Measurements from ENCODE around the gene INTS11. TPM values are rescaled to one million over a fixed set of nuclear protein-coding genes. Genes with fewer than 3 reads are reported as not detected.

The INTS11 gene
- total and polyA plus RNA-seq, 2 of the 13 experiments (the other 11 are each of a cell fraction or from before 2014, with no cell fraction given): 52.8 to 94.8 TPM

DNA sequence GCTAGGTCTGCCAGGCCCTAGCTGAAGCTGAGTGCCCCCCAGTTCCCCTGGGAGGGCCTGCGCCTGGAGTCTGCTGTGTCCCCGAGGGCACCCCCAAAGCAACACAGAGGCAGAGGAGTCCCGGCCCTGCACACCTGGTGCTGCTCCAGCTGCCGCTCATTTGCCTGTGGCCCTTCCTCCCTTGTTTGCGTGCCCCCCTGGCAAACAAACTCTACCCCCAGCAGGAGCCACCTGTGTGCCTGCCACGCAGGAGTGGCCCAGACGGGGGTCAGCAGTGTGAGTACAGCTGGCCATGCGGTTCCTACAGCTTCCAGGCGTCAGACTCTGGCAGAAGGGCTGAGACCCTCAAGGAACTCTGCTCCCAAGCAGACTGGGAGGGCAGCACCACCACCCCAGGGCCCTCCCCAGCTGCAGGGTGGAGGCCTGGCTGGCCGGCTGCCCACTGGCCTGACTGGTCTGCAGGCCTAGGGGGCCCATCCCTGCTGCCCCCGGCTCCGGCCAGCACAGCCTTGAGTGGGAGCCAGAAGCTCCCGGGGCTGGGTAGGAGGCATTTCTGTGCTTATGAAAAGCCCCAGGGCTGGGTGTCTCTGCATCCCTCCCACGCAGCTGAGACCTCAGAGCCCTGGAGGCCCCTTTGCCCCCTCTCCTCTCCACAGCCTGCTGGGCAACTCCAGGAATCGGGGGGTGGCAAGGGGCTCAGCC lies 6.1 kb upstream of the INTS11 start:
- POLR2A ChIA-PET: interaction anchor here (1.1 to 1.8 kb wide), 3 partner anchors 17 to 101 kb away, joined by 3 to 6 read pairs (median 5); no protein-coding TSS in a partner anchor
- Histone ChIP-seq H3K27me3 (ENCODE audit: control insufficient read depth in 1 of 2, insufficient read depth in 2 of 2, low read length in 2 of 2) (0 out of 5 replicates have a peak, but pooled peaks cover 0 to 4% of the 10 kb centered on the region in 2 experiments), H3K27ac (ENCODE audit: extremely low read length, insufficient read depth, low read length) (no peak overlapping the region), H4K20me1 (ENCODE audit: insufficient read depth, low read length) (peaks cover 7% of the 10 kb centered on the region; the same call in 1 of the 2 replicates), H2AFZ (ENCODE audit: low read length) (no peak overlapping the region), H3K4me3 (replicated peaks in 1 of 3; ENCODE audit: insufficient read depth in 1 of 3, low read depth in 2 of 3, low read length in 3 of 3) (peak overlapping the region; percentile 13 to 58 (median 47); a peak in 4 of 6 replicates), H3K9ac (ENCODE audit: insufficient read depth, low read depth, low read length) (peak overlapping the region; percentile 56), H3K79me2 (ENCODE audit: insufficient read depth, low read length) (peaks cover 9% of the 10 kb centered on the region), H3K9me3 (ENCODE audit: low read length) (no peaks in the 10 kb centered on the region), H3K4me2 (ENCODE audit: low read depth, low read length) (peak overlapping the region; percentile 87), H3K4me1 (ENCODE audit: insufficient read depth, low read length) (peaks cover 34% of the 10 kb centered on the region), H3K36me3 (replicated peaks in 1 of 2; ENCODE audit: control insufficient read depth in 1 of 2, insufficient read depth in 2 of 2, low read length in 2 of 2) (peaks cover 0 to 3% of the 10 kb centered on the region in 2 experiments; a peak in 1 of 5 replicates)
- DNase-seq (ENCODE audit: low spot score) (no peak), FAIRE-seq (no peak), ATAC-seq (peak; percentile 34)
- BruUV-seq (replicated peaks): no TSS peak
- intact Hi-C loops (cut with micrococcal nuclease; ENCODE audit: unreplicated experiment) (no loop called here), in situ Hi-C loops (cut with HindIII; ENCODE audit: extremely low pct_ligation_motif_present, low pct_unique_long_range_greater_than_20kb) (no loop called here)
- CTCF ChIA-PET (ENCODE audit: low intra/inter-chr PET ratio, low total read pairs): no interaction called here
- WGBS (ENCODE audit: low lambda C conversion rate): no CpG with 5 or more reads among the region's 15 CpGs
- TF ChIP-seq, protein P1, sequence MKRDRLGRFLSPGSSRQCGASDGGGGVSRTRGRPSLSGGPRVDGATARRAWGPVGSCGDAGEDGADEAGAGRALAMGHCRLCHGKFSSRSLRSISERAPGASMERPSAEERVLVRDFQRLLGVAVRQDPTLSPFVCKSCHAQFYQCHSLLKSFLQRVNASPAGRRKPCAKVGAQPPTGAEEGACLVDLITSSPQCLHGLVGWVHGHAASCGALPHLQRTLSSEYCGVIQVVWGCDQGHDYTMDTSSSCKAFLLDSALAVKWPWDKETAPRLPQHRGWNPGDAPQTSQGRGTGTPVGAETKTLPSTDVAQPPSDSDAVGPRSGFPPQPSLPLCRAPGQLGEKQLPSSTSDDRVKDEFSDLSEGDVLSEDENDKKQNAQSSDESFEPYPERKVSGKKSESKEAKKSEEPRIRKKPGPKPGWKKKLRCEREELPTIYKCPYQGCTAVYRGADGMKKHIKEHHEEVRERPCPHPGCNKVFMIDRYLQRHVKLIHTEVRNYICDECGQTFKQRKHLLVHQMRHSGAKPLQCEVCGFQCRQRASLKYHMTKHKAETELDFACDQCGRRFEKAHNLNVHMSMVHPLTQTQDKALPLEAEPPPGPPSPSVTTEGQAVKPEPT (CRISPR knock-in tag; IDR thresholded peaks at IDR 0.05; ENCODE audit: low read depth): 0 out of 2 replicates have a peak, but pooled peaks have one; percentile 15
- TF ChIP-seq, protein P2, sequence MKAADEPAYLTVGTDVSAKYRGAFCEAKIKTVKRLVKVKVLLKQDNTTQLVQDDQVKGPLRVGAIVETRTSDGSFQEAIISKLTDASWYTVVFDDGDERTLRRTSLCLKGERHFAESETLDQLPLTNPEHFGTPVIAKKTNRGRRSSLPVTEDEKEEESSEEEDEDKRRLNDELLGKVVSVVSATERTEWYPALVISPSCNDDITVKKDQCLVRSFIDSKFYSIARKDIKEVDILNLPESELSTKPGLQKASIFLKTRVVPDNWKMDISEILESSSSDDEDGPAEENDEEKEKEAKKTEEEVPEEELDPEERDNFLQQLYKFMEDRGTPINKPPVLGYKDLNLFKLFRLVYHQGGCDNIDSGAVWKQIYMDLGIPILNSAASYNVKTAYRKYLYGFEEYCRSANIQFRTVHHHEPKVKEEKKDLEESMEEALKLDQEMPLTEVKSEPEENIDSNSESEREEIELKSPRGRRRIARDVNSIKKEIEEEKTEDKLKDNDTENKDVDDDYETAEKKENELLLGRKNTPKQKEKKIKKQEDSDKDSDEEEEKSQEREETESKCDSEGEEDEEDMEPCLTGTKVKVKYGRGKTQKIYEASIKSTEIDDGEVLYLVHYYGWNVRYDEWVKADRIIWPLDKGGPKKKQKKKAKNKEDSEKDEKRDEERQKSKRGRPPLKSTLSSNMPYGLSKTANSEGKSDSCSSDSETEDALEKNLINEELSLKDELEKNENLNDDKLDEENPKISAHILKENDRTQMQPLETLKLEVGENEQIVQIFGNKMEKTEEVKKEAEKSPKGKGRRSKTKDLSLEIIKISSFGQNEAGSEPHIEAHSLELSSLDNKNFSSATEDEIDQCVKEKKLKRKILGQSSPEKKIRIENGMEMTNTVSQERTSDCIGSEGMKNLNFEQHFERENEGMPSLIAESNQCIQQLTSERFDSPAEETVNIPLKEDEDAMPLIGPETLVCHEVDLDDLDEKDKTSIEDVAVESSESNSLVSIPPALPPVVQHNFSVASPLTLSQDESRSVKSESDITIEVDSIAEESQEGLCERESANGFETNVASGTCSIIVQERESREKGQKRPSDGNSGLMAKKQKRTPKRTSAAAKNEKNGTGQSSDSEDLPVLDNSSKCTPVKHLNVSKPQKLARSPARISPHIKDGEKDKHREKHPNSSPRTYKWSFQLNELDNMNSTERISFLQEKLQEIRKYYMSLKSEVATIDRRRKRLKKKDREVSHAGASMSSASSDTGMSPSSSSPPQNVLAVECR (CRISPR knock-in tag; IDR thresholded peaks at IDR 0.05; ENCODE audit: borderline replicate concordance): peak; percentile 10; the same call in 1 of the 2 replicates
- TF ChIP-seq, protein P3, sequence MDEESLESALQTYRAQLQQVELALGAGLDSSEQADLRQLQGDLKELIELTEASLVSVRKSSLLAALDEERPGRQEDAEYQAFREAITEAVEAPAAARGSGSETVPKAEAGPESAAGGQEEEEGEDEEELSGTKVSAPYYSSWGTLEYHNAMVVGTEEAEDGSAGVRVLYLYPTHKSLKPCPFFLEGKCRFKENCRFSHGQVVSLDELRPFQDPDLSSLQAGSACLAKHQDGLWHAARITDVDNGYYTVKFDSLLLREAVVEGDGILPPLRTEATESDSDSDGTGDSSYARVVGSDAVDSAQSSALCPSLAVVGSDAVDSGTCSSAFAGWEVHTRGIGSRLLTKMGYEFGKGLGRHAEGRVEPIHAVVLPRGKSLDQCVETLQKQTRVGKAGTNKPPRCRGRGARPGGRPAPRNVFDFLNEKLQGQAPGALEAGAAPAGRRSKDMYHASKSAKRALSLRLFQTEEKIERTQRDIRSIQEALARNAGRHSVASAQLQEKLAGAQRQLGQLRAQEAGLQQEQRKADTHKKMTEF (CRISPR knock-in tag; IDR thresholded peaks at IDR 0.05): 0 out of 2 replicates have a peak, but pooled peaks have one; percentile 26
- TF ChIP-seq ZNF790 (CRISPR knock-in tag; IDR thresholded peaks at IDR 0.05; ENCODE audit: borderline replicate concordance) (no peak), YEATS4 (CRISPR knock-in tag; IDR thresholded peaks at IDR 0.05; ENCODE audit: borderline replicate concordance) (0 out of 2 replicates have a peak, but pooled peaks have one; percentile 25), ZNF607 (CRISPR knock-in tag; IDR thresholded peaks at IDR 0.05; ENCODE audit: borderline replicate concordance) (0 out of 2 replicates have a peak, but pooled peaks have one; percentile 4)
- TF ChIP-seq, protein P4, sequence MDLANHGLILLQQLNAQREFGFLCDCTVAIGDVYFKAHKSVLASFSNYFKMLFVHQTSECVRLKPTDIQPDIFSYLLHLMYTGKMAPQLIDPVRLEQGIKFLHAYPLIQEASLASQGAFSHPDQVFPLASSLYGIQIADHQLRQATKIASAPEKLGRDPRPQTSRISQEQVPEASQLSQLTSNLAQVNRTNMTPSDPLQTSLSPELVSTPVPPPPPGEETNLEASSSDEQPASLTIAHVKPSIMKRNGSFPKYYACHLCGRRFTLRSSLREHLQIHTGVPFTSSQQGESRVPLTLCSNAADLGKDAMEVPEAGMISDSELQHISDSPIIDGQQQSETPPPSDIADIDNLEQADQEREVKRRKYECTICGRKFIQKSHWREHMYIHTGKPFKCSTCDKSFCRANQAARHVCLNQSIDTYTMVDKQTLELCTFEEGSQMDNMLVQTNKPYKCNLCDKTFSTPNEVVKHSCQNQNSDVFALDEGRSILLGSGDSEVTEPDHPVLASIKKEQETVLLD (CRISPR knock-in tag; IDR thresholded peaks at IDR 0.05; ENCODE audit: low read depth): no peak
